ENCODE measurements around the gene CLEC19A. TPM values are rescaled to one million over a fixed set of nuclear protein-coding genes. Genes with fewer than 3 reads are reported as not detected.

The CLEC19A gene
- total RNA-seq, 1 experiment from 2014 or later: not detected

- no peaks in the 10 kb centered on the region for H3K4me1 Mint-ChIP-seq (ENCODE audit: insufficient read depth, unreplicated experiment)
- no peak overlapping the region for H3K4me3 Mint-ChIP-seq (ENCODE audit: unreplicated experiment)
- no peaks in the 10 kb centered on the region for H3K27me3 Mint-ChIP-seq (ENCODE audit: insufficient read depth, unreplicated experiment)
- peaks cover 1% of the 10 kb centered on the region for H3K9me3 Mint-ChIP-seq (ENCODE audit: unreplicated experiment)
- no TSS peak for BruUV-seq (replicated peaks)
- ChIA-PET POLR2A (interaction anchor here (1.3 kb wide), 1 partner anchor 11 kb away, joined by 3 read pairs; the partner anchor contains the start of gene CLEC19A), CTCF (no interaction called here)
- H3K36me3 Mint-ChIP-seq (ENCODE audit: insufficient read depth, unreplicated experiment): no peaks in the 10 kb centered on the region
- DNase-seq (ENCODE audit: unreplicated experiment): no peak
- no peak overlapping the region for H3K27ac Mint-ChIP-seq (ENCODE audit: low read depth, unreplicated experiment)
- intact Hi-C loops (cut with micrococcal nuclease): no loop called here
- TF ChIP-seq CTCF (IDR thresholded peaks at IDR 0.05; ENCODE audit: unreplicated experiment): no peak
Observed at GRCh38 chr16:19274165-19274797, 11.2 kb upstream of the CLEC19A start.

- TF ChIP-seq CTCF (IDR thresholded peaks at IDR 0.05; ENCODE audit: unreplicated experiment): no peak
- Mint-ChIP-seq H3K9me3 (ENCODE audit: unreplicated experiment) (peaks cover 7% of the 10 kb centered on the region), H3K4me1 (ENCODE audit: insufficient read depth, unreplicated experiment) (peaks cover 12% of the 10 kb centered on the region), H3K27me3 (ENCODE audit: insufficient read depth, unreplicated experiment) (no peaks in the 10 kb centered on the region), H3K4me3 (ENCODE audit: unreplicated experiment) (no peak overlapping the region), H3K27ac (ENCODE audit: low read depth, unreplicated experiment) (no peak overlapping the region), H3K36me3 (ENCODE audit: insufficient read depth, unreplicated experiment) (no peaks in the 10 kb centered on the region)
- no TSS peak for BruUV-seq (replicated peaks)
- CTCF ChIA-PET: no interaction called here
- intact Hi-C loops (cut with micrococcal nuclease): no loop called here
- no peak for DNase-seq (ENCODE audit: unreplicated experiment)
- POLR2A ChIA-PET: no interaction called here
Observed at GRCh38 chr16:19278403-19278802, 7.1 kb upstream of the CLEC19A start.

- H3K36me3 Mint-ChIP-seq (ENCODE audit: insufficient read depth, unreplicated experiment): no peaks in the 10 kb centered on the region
- DNase-seq (ENCODE audit: unreplicated experiment): peak; percentile 9
- POLR2A ChIA-PET: interaction anchor here (0.9 to 1.1 kb wide), 2 partner anchors 18 to 38 kb away, joined by 3 to 4 read pairs; no protein-coding TSS in a partner anchor
- peaks cover 24% of the 10 kb centered on the region for H3K4me1 Mint-ChIP-seq (ENCODE audit: insufficient read depth, unreplicated experiment)
- TF ChIP-seq CTCF (IDR thresholded peaks at IDR 0.05; ENCODE audit: unreplicated experiment): no peak
- H3K27ac Mint-ChIP-seq (ENCODE audit: low read depth, unreplicated experiment): no peak overlapping the region
- CTCF ChIA-PET: interaction anchor here (0.7 kb wide), 1 partner anchor 58 kb away, joined by 4 read pairs; no protein-coding TSS in a partner anchor
- H3K27me3 Mint-ChIP-seq (ENCODE audit: insufficient read depth, unreplicated experiment): no peaks in the 10 kb centered on the region
- H3K4me3 Mint-ChIP-seq (ENCODE audit: unreplicated experiment): no peak overlapping the region
- intact Hi-C loops (cut with micrococcal nuclease): loop anchor here (10.0 kb wide), 1 partner anchor 166 kb away; the partner anchor contains the start of gene ITPRIPL2
- H3K9me3 Mint-ChIP-seq (ENCODE audit: unreplicated experiment): peaks cover 7% of the 10 kb centered on the region
- no TSS peak for BruUV-seq (replicated peaks)
Observed at GRCh38 chr16:19281246-19281645, 4.3 kb upstream of the CLEC19A start.

DNA sequence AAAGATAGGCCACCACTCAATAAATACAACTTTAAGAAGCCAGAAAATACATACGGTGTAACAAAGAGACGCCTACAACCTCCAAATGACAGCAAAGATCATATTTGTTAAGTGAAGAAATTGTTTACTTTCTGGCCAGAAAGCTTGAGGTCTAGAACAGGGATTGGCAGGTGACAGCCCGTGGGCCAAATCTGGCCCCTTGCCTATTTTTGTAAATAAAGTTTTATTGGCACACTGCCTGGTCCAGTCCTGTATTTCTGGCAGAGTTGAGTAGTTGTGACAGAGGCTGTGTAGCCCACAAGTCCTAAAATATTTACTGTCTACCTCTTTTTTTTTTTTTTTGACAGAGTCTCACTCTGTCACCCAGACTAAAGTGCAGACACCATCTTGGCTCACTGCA is 3.4 kb upstream of the CLEC19A start:
- Mint-ChIP-seq H3K4me3 (ENCODE audit: unreplicated experiment) (no peak overlapping the region), H3K36me3 (ENCODE audit: insufficient read depth, unreplicated experiment) (no peaks in the 10 kb centered on the region), H3K27ac (ENCODE audit: low read depth, unreplicated experiment) (no peak overlapping the region), H3K9me3 (ENCODE audit: unreplicated experiment) (peaks cover 7% of the 10 kb centered on the region), H3K27me3 (ENCODE audit: insufficient read depth, unreplicated experiment) (no peaks in the 10 kb centered on the region), H3K4me1 (ENCODE audit: insufficient read depth, unreplicated experiment) (peaks cover 24% of the 10 kb centered on the region)
- POLR2A ChIA-PET: interaction anchor here (1.1 kb wide), 1 partner anchor 17 kb away, joined by 3 read pairs; no protein-coding TSS in a partner anchor
- BruUV-seq (replicated peaks): no TSS peak
- peak; percentile 33 for DNase-seq (ENCODE audit: unreplicated experiment)
- no peak for TF ChIP-seq CTCF (IDR thresholded peaks at IDR 0.05; ENCODE audit: unreplicated experiment)
- CTCF ChIA-PET: interaction anchor here (0.9 kb wide), 1 partner anchor 58 kb away, joined by 4 read pairs; no protein-coding TSS in a partner anchor
- intact Hi-C loops (cut with micrococcal nuclease): loop anchor here (10.0 kb wide), 1 partner anchor 167 kb away; the partner anchor contains the start of gene ITPRIPL2
